SK-N-MC (cell line): ENCODE measurements around the gene GAGE10.

Experiments
- DNase-seq: peaks from one replicate; pipeline ENCODE4 v3.0.0-alpha.2; 2011; ENCODE audit warnings: low read depth, low spot score
- H3K27ac ChIP-seq: fragments of 200-600 bp; sonication (generic); 2 replicates; pipeline ENCODE4 v1.5.1; 2016; ENCODE audit warnings: mixed run types
- H3K36me3 ChIP-seq: fragments of 200-600 bp; sonication (generic); 2 replicates; pipeline ENCODE4 v1.6.1; 2017; ENCODE audit warnings: antibody characterized with exemption, low read length, mixed read lengths; ENCODE audit not compliant: insufficient read depth
- H3K4me3 ChIP-seq: fragments of 200-600 bp; sonication (generic); 2 replicates; pipeline ENCODE4 v1.5.1; 2016
- H3K9ac ChIP-seq: fragments of 200-600 bp; sonication (generic); 2 replicates; pipeline ENCODE4 v1.8.0; 2017; ENCODE audit warnings: mixed run types, mixed read lengths; ENCODE audit not compliant: insufficient read length
- H3K9me3 ChIP-seq: fragments of 200-600 bp; sonication (generic); 2 replicates; pipeline ENCODE4 v1.6.1; 2017; ENCODE audit warnings: low read depth, mild to moderate bottlenecking, antibody characterized with exemption, low read length, moderate library complexity, mixed read lengths
- EZH2 ChIP-seq: fragments of 200-600 bp; sonication (generic); IDR thresholded peaks from one replicate; pipeline ENCODE4 v1.6.1; 2017; ENCODE audit warnings: antibody characterized with exemption
- FOXP2 ChIP-seq: optimal IDR thresholded peaks from 2 replicates; pipeline ENCODE3; 2011; ENCODE audit warnings: mild to moderate bottlenecking, moderate library complexity; ENCODE audit not compliant: insufficient read depth; ENCODE audit errors: extremely low read length, control extremely low read depth
- POLR2AphosphoS5 ChIP-seq: IDR thresholded peaks from 2 replicates; pipeline ENCODE4 v1.6.1; 2012; ENCODE audit warnings: mild to moderate bottlenecking, low read depth, low read length, borderline replicate concordance

The GAGE10 gene

DNA sequence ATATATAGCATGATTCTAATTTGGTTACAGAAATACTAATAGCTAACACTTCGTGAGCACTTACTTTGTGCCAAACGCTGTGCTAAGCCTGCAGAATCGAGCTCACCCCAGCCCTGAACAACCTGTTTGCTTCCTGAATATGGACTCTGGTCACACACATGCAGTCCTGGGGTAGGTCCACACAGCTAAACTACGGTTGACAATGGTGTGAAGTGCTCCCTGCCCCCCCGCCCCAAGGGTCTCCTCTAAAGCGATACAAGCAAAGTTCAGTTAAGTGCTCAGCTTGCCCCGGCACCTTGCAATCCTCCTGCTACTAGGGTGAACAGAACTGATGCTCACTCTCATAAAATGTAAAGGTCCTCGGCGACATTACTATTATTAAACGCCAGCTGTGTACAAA lies 39.8 kb upstream of the GAGE10 start:
- DNase-seq, result no peak
- Histone ChIP-seq H3K36me3 (no peaks in the 10 kb centered on the region), H3K9me3 (no peaks in the 10 kb centered on the region), H3K27ac (no peak overlapping the region), H3K9ac (no peak overlapping the region), H3K4me3 (no peak overlapping the region)
- TF ChIP-seq FOXP2 (no peak), EZH2 (no peak), POLR2AphosphoS5 (no peak)

DNA sequence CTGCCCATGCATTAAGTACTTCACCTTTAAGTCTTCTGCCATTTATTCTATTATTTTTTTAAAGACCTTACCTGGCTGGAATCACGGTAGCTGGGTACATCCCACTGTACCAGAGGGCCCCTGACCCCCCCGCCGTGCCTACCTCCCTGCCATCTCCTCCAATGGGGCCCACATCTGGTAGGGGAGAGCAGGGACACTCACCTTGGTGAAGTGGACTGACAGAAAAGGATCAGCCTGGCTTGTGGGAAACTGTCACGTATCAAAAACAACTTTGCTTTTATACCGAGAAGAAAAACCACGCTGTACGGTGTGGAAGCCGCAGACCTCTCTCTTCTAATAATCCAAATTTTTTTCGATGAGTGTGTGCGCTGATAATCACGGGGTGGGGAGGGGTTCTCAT lies 39.0 kb upstream of the GAGE10 start, which contains the start of gene FOXP3:
FOXP3 (minus strand) TSS at position 251 of the 400 bp plus-strand sequence. CDS start 6,205 bp downstream, outside the sequence.
- Histone ChIP-seq H3K36me3 (no peaks in the 10 kb centered on the region), H3K4me3 (no peak within 1 kb of the TSS), H3K27ac (no peak within 1 kb of the TSS), H3K9ac (no peak within 1 kb of the TSS), H3K9me3 (no peaks in the 10 kb centered on the region)
- TF ChIP-seq EZH2, result no peak
- TF ChIP-seq FOXP2, result no peak
- no peak for TF ChIP-seq POLR2AphosphoS5
- DNase-seq, result no peak

- Histone ChIP-seq H3K27ac (no peak overlapping the region), H3K9ac (no peak overlapping the region), H3K36me3 (no peaks in the 10 kb centered on the region), H3K4me3 (no peak overlapping the region), H3K9me3 (no peaks in the 10 kb centered on the region)
- no peak for DNase-seq
- no peak for TF ChIP-seq FOXP2
- TF ChIP-seq POLR2AphosphoS5, result no peak
- TF ChIP-seq EZH2, result no peak
Measured at GRCh38 chrX:49266523-49267445, 36.7 kb upstream of the GAGE10 start.

GRCh38 chrX:49268702-49269009 lies 34.8 kb upstream of the GAGE10 start:
- Histone ChIP-seq H3K27ac (peak overlapping the region; percentile 10; the same call in 1 of the 2 replicates), H3K36me3 (no peaks in the 10 kb centered on the region), H3K9me3 (no peaks in the 10 kb centered on the region), H3K9ac (peak overlapping the region; percentile 63), H3K4me3 (peak overlapping the region; percentile 69)
- no peak for DNase-seq
- TF ChIP-seq EZH2, result no peak
- TF ChIP-seq POLR2AphosphoS5, result no peak
- TF ChIP-seq FOXP2, result no peak

DNA sequence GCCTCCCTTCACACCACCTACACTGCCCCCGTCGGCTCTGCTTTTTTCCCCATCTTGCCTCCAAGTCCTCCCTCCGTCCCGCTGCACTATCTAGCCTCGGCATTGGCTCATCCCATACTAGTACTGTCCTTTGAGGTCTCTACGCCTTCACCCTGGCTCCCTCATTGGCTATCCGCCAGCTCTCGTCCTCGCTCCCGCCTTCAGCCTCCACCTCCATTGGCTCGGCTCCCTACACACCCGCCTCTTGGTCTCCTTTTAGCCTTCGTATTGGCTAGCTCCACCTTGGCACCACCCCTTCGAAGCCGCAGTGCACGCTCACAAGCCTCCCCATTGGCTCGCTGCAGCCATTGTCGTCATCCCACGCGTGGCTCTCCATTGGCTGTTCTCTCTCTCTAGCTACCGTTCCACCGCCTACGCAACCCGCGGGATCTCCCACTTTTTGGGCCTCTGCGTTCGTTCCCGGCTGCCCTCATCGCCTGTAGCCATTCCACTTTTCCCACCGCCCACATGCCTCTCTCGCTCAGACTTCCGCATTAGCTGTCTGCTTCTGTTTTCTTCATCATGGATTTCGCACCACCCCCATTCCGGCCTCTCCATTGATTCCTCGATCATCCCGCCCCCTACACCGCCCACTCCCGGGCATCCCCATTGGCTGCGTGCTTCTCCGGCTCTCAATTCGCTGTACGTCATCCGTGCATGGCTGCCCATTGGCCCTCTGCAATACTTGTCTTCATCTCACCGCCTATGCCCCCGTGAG lies 34.3 kb upstream of the GAGE10 start:
- peak overlapping the region; percentile 81 for H3K4me3 ChIP-seq

DNA sequence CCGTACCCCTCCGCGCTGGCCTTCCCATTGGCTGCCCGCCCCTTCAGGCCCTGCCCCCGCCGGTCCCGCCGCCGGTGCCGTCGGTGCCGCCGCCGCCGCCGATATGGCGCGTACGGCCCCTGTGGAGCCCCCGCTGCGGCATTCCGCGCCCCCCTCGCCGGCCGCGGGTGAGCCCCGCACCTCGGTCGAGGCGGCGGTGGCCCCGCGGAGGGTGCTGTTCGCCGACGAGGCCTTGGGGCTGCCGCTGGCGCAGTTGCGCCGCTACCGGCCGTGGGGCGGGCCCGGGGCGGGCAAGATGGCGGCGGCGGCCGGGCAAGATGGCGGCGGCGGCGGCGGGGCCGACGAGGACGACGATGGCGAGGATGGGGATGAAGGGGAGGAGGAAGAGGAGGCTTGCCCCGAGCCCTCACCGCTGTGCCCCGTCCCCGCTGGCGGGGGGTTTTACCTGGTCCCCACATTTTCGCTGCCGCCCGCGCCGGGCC lies 33.6 kb upstream of the GAGE10 start, which contains the start of gene PPP1R3F:
PPP1R3F (plus strand) TSS at position 27 of the 482 bp plus-strand sequence; CDS start at position 104, 77 bp downstream.
- peak within 1 kb of the TSS; percentile 97 for H3K27ac ChIP-seq
- peak within 1 kb of the TSS; percentile 81 for H3K4me3 ChIP-seq
- no peak for TF ChIP-seq POLR2AphosphoS5
- no peak for TF ChIP-seq FOXP2
- TF ChIP-seq EZH2, result no peak
- no peaks in the 10 kb centered on the region for H3K36me3 ChIP-seq
- H3K9me3 ChIP-seq, result no peaks in the 10 kb centered on the region
- DNase-seq, result no peak
- peak within 1 kb of the TSS; percentile 89 for H3K9ac ChIP-seq

More for the DNA sequence above, 34.3 kb upstream of the GAGE10 start:
- H3K9ac ChIP-seq, result peak overlapping the region; percentile 89
- TF ChIP-seq POLR2AphosphoS5 (peak; percentile 75), EZH2 (no peak)
- H3K27ac ChIP-seq, result peak overlapping the region; percentile 97
- no peaks in the 10 kb centered on the region for H3K9me3 ChIP-seq
- H3K36me3 ChIP-seq, result no peaks in the 10 kb centered on the region
- peak; percentile 89 for DNase-seq

DNA sequence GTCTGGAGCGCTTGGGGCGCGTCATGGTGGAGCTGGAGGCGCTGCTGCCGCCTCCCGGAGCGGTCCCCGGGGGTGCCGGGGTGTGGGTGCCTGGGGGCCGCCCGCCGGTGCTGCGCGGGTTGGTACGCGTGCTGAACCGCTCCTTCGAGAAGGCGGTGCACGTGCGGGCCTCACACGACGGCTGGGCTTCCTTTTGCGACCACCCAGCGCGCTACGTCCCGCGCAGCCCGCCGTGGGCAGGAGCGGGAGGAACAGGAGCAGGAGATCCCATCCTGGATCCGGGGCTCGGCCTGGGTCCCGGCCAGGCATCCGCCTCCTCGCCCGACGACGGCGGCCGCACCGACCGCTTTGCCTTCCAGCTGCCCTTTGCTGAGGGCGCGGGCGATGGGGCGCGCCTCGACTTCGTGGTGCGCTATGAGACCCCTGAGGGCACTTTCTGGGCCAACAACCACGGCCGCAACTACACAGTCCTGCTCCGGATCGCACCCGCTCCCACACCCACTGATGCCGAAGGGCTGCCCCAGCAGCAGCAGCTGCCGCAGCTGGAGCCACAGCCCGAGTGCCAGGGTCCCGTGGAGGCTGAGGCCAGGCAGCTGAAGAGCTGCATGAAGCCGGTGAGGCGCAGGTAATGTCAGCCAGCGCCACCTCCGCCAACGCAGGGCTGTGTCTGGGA lies 33.1 kb upstream of the GAGE10 start:
- no peaks in the 10 kb centered on the region for H3K36me3 ChIP-seq
- peak overlapping the region; percentile 82 for H3K9ac ChIP-seq
- H3K4me3 ChIP-seq, result peak overlapping the region; percentile 81
- H3K9me3 ChIP-seq, result no peaks in the 10 kb centered on the region
- TF ChIP-seq POLR2AphosphoS5, result no peak
- no peak for TF ChIP-seq EZH2
- no peak for TF ChIP-seq FOXP2
- peak overlapping the region; percentile 68; the same call in 1 of the 2 replicates for H3K27ac ChIP-seq
- no peak for DNase-seq

- no peaks in the 10 kb centered on the region for H3K9me3 ChIP-seq
- H3K4me3 ChIP-seq, result no peak overlapping the region
- TF ChIP-seq FOXP2 (no peak), POLR2AphosphoS5 (no peak), EZH2 (no peak)
- H3K36me3 ChIP-seq, result no peaks in the 10 kb centered on the region
- H3K27ac ChIP-seq, result no peak overlapping the region
- DNase-seq, result no peak
- no peak overlapping the region for H3K9ac ChIP-seq
Measured at GRCh38 chrX:49271341-49271740, 32.1 kb upstream of the GAGE10 start.
